ENCODE results near the gene NFX1. TPM values are rescaled to one million over a fixed set of nuclear protein-coding genes. Genes with fewer than 3 reads are reported as not detected.

The NFX1 gene
- total RNA-seq, 1 experiment from 2014 or later = 32.6 TPM

- H3K36me3 ChIP-seq (ENCODE audit: control insufficient read depth, insufficient read depth, low read length) = no peaks in the 10 kb centered on the region; the same call in 1 of the 2 replicates
Observed at GRCh38 chr9:33248606-33249005, 41.7 kb upstream of the NFX1 start.

DNA sequence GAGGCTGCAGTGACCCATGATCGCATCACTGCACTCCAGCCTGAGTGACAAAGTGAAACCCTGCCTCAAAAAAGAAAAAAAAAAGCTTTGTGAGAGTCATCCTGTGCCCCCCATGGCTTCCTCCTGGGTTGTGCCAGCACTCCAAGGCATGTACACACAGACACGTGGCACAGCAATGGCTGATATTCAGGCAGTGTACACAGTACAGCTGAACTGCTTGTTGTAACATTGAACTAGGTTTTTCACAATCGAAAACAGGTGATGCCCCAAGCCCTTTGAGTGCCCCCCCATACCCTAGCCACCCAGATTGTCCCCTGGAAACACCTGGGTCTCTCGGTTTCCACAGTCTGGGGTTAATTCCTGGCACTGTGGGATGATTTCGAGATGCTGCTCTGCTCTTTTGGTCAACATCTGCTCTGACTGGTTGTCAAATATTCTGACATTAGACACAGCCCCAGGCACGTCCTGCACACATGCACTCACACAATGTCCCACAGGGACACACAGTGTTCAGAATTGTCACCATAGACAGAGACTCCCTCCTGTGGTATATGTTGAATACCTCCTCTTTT lies 41.1 kb upstream of the NFX1 start:
- Mint-ChIP-seq H3K9me3 (ENCODE audit: unreplicated experiment) (no peaks in the 10 kb centered on the region), H3K4me1 (ENCODE audit: low read depth, unreplicated experiment) (peaks cover 7% of the 10 kb centered on the region), H3K36me3 (ENCODE audit: insufficient read depth, unreplicated experiment) (peaks cover 37% of the 10 kb centered on the region), H3K27me3 (ENCODE audit: insufficient read depth, unreplicated experiment) (no peaks in the 10 kb centered on the region), H3K27ac (ENCODE audit: unreplicated experiment) (no peak overlapping the region), H3K4me3 (ENCODE audit: unreplicated experiment) (no peak overlapping the region)
- no peak for DNase-seq
- no peaks in the 10 kb centered on the region for H3K36me3 ChIP-seq (ENCODE audit: control insufficient read depth, insufficient read depth, low read length)
- no TSS peak for BruUV-seq (replicated peaks)
- H3K9me3 ChIP-seq = no peaks in the 10 kb centered on the region
- H3K4me1 ChIP-seq = no peaks in the 10 kb centered on the region
- H3K4me3 ChIP-seq (ENCODE audit: low read depth, low read length) = no peak overlapping the region
- intact Hi-C loops (cut with micrococcal nuclease; ENCODE audit: unreplicated experiment) = no loop called here
- ChIA-PET CTCF (no interaction called here), POLR2A (no interaction called here)
- H3K27me3 ChIP-seq (replicated peaks; ENCODE audit: control insufficient read depth, insufficient read depth, low read length) = no peaks in the 10 kb centered on the region
- TF ChIP-seq CTCF (IDR thresholded peaks at IDR 0.05; ENCODE audit: insufficient read depth in 1 of 2, low read depth in 1 of 2, low read length in 1 of 2, severe bottlenecking in 1 of 2, unreplicated experiment in 1 of 2) = no peak

More at GRCh38 chr9:33248606-33249005, 41.7 kb upstream of the NFX1 start:
- Mint-ChIP-seq H3K27me3 (ENCODE audit: insufficient read depth, unreplicated experiment) (no peaks in the 10 kb centered on the region), H3K9me3 (ENCODE audit: unreplicated experiment) (no peaks in the 10 kb centered on the region), H3K4me3 (ENCODE audit: unreplicated experiment) (no peak overlapping the region), H3K4me1 (ENCODE audit: low read depth, unreplicated experiment) (peaks cover 7% of the 10 kb centered on the region), H3K36me3 (ENCODE audit: insufficient read depth, unreplicated experiment) (peaks cover 33% of the 10 kb centered on the region), H3K27ac (ENCODE audit: unreplicated experiment) (no peak overlapping the region)
- ChIA-PET CTCF (no interaction called here), POLR2A (no interaction called here)
- no TSS peak for BruUV-seq (replicated peaks)
- DNase-seq = no peak
- no peaks in the 10 kb centered on the region for H3K4me1 ChIP-seq
- H3K4me3 ChIP-seq (ENCODE audit: low read depth, low read length) = no peak overlapping the region
- H3K27me3 ChIP-seq (replicated peaks; ENCODE audit: control insufficient read depth, insufficient read depth, low read length) = no peaks in the 10 kb centered on the region
- intact Hi-C loops (cut with micrococcal nuclease; ENCODE audit: unreplicated experiment) = no loop called here
- H3K9me3 ChIP-seq = no peaks in the 10 kb centered on the region
- no peak for TF ChIP-seq CTCF (IDR thresholded peaks at IDR 0.05; ENCODE audit: insufficient read depth in 1 of 2, low read depth in 1 of 2, low read length in 1 of 2, severe bottlenecking in 1 of 2, unreplicated experiment in 1 of 2)

- intact Hi-C loops (cut with micrococcal nuclease; ENCODE audit: unreplicated experiment) = no loop called here
- H3K27me3 Mint-ChIP-seq (ENCODE audit: insufficient read depth, unreplicated experiment) = no peaks in the 10 kb centered on the region
- no peaks in the 10 kb centered on the region for H3K9me3 ChIP-seq
- DNase-seq = no peak
- POLR2A ChIA-PET = no interaction called here
- H3K4me3 Mint-ChIP-seq (ENCODE audit: unreplicated experiment) = no peak overlapping the region
- no peak overlapping the region for H3K27ac Mint-ChIP-seq (ENCODE audit: unreplicated experiment)
- H3K36me3 ChIP-seq (ENCODE audit: control insufficient read depth, insufficient read depth, low read length) = peaks cover 2% of the 10 kb centered on the region
- H3K27me3 ChIP-seq (replicated peaks; ENCODE audit: control insufficient read depth, insufficient read depth, low read length) = no peaks in the 10 kb centered on the region
- no peak overlapping the region for H3K4me3 ChIP-seq (ENCODE audit: low read depth, low read length)
- CTCF ChIA-PET = no interaction called here
- H3K4me1 ChIP-seq = no peaks in the 10 kb centered on the region
- no peak for TF ChIP-seq CTCF (IDR thresholded peaks at IDR 0.05; ENCODE audit: insufficient read depth in 1 of 2, low read depth in 1 of 2, low read length in 1 of 2, severe bottlenecking in 1 of 2, unreplicated experiment in 1 of 2)
- H3K36me3 Mint-ChIP-seq (ENCODE audit: insufficient read depth, unreplicated experiment) = peaks cover 45% of the 10 kb centered on the region
- no peaks in the 10 kb centered on the region for H3K9me3 Mint-ChIP-seq (ENCODE audit: unreplicated experiment)
- H3K4me1 Mint-ChIP-seq (ENCODE audit: low read depth, unreplicated experiment) = peaks cover 7% of the 10 kb centered on the region
- no TSS peak for BruUV-seq (replicated peaks)
Observed at GRCh38 chr9:33249983-33250382, 40.3 kb upstream of the NFX1 start.
